Activated CD8-positive, alpha-beta memory T cell treated with anti-CD3 and anti-CD28 coated beads for 1 hour (primary cell): Measurements from ENCODE around the gene PAQR5.

Experiments
- DNase-seq, 2 donors: peaks; one replicate each; pipeline ENCODE4 v3.0.0-alpha.2; 2020; ENCODE audit warnings: low read depth in 1 of 2; ENCODE audit errors: extremely low read depth in 1 of 2

The PAQR5 gene

GRCh38 chr15:69389426-69389825 lies 90.7 kb downstream of the PAQR5 start:
- no peak for DNase-seq

GRCh38 chr15:69390575-69390974 lies 91.9 kb downstream of the PAQR5 start:
- DNase-seq: no peak

- no peak for DNase-seq
Measured at GRCh38 chr15:69391046-69391757, 92.5 kb downstream of the PAQR5 start.

GRCh38 chr15:69392352-69392751 lies 93.6 kb downstream of the PAQR5 start:
- DNase-seq: no peak

- no peak for DNase-seq
Measured at GRCh38 chr15:69393831-69394491, 95.2 kb downstream of the PAQR5 start.

- DNase-seq: peak; percentile 44 to 81
Measured at GRCh38 chr15:69394556-69395282, 96.0 kb downstream of the PAQR5 start.

GRCh38 chr15:69395460-69395859 lies 96.7 kb downstream of the PAQR5 start:
- no peak for DNase-seq

GRCh38 chr15:69395991-69396390 lies 97.3 kb downstream of the PAQR5 start:
- no peak for DNase-seq

GRCh38 chr15:69398491-69398891 lies 99.8 kb downstream of the PAQR5 start:
- no peak for DNase-seq

GRCh38 chr15:69400850-69401249 lies 102.1 kb downstream of the PAQR5 start:
- no peak for DNase-seq

- DNase-seq: no peak
Measured at GRCh38 chr15:69402816-69403215, 104.1 kb downstream of the PAQR5 start.

GRCh38 chr15:69403594-69403993 lies 104.9 kb downstream of the PAQR5 start:
- DNase-seq: no peak

GRCh38 chr15:69405110-69405509 lies 106.4 kb downstream of the PAQR5 start:
- no peak for DNase-seq

- no peak for DNase-seq
Measured at GRCh38 chr15:69407719-69408400, 109.1 kb downstream of the PAQR5 start.

GRCh38 chr15:69408841-69409240 lies 110.1 kb downstream of the PAQR5 start:
- DNase-seq: no peak

GRCh38 chr15:69410248-69410874 lies 111.6 kb downstream of the PAQR5 start:
- no peak for DNase-seq

- no peak for DNase-seq
Measured at GRCh38 chr15:69412274-69412673, 113.6 kb downstream of the PAQR5 start.

- no peak for DNase-seq
Measured at GRCh38 chr15:69412701-69413100, 114.0 kb downstream of the PAQR5 start.

GRCh38 chr15:69413822-69414700 lies 115.3 kb downstream of the PAQR5 start, which contains the start of gene KIF23:
Gene KIF23 (plus strand): TSS chr15:69414349. CDS start chr15:69414466, 117 bp downstream.
- peak; percentile 83 to 90 for DNase-seq

- no peak for DNase-seq
Measured at GRCh38 chr15:69414701-69415167, 116.0 kb downstream of the PAQR5 start.
